Stimulated activated effector memory CD8-positive, alpha-beta T cell treated with anti-CD3 and anti-CD28 coated beads, Interleukin-12 subunit alpha, Interleukin-12 subunit beta, amount 100 ng/mL, for 72 hours (primary cell): ENCODE data around the gene ADAMTSL3.
"Not testable (repeated sequence)": the region's sequence is repeated elsewhere in the genome, so short reads cannot be mapped to it uniquely, and the experiment has no call there.

Experiments used
- ATAC-seq: fragments of 150-1000 bp; cut with Tn5 transposase; 2 replicates; pipeline ENCODE4 v1.10.0; 2021
- DNase-seq, 2 donors: peaks; one replicate each; pipeline ENCODE4 v3.0.0; 2021 to 2022; ENCODE audit warnings: low spot score in 2 of 2
- H3K27ac Mint-ChIP-seq: one replicate; pipeline ENCODE4 v1.8.0; 2022; ENCODE audit warnings: mild to moderate bottlenecking, mixed read lengths
- H3K36me3 Mint-ChIP-seq: one replicate; pipeline ENCODE4 v1.8.0; 2022; ENCODE audit warnings: mild to moderate bottlenecking, mixed read lengths
- H3K4me1 Mint-ChIP-seq: one replicate; pipeline ENCODE4 v1.8.0; 2022; ENCODE audit warnings: mixed read lengths
- H3K4me3 Mint-ChIP-seq: one replicate; pipeline ENCODE4 v1.8.0; 2022; ENCODE audit warnings: mild to moderate bottlenecking, mixed read lengths
- H3K9me3 Mint-ChIP-seq: one replicate; pipeline ENCODE4 v1.8.0; 2022; ENCODE audit warnings: mixed read lengths

The ADAMTSL3 gene

GRCh38 chr15:83746231-83746630 lies 92.3 kb downstream of the ADAMTSL3 start:
- no peak overlapping the region for H3K27ac Mint-ChIP-seq
- ATAC-seq (no peak), DNase-seq (no peak)
- no peaks in the 10 kb centered on the region for H3K36me3 Mint-ChIP-seq
- peaks cover 3% of the 10 kb centered on the region for H3K9me3 Mint-ChIP-seq
- no peaks in the 10 kb centered on the region for H3K4me1 Mint-ChIP-seq
- H3K4me3 Mint-ChIP-seq, result no peak overlapping the region

GRCh38 chr15:83747050-83747717 lies 93.3 kb downstream of the ADAMTSL3 start:
- ATAC-seq (no peak), DNase-seq (no peak)
- Mint-ChIP-seq H3K27ac (no peak overlapping the region), H3K36me3 (no peaks in the 10 kb centered on the region), H3K4me3 (no peak overlapping the region), H3K9me3 (peaks cover 3% of the 10 kb centered on the region), H3K4me1 (no peaks in the 10 kb centered on the region)

GRCh38 chr15:83747718-83748110 lies 93.8 kb downstream of the ADAMTSL3 start:
- H3K4me1 Mint-ChIP-seq, result no peaks in the 10 kb centered on the region
- no peak for ATAC-seq
- H3K4me3 Mint-ChIP-seq, result no peak overlapping the region
- peaks cover 3% of the 10 kb centered on the region for H3K9me3 Mint-ChIP-seq
- no peak overlapping the region for H3K27ac Mint-ChIP-seq
- no peaks in the 10 kb centered on the region for H3K36me3 Mint-ChIP-seq
- no peak for DNase-seq

GRCh38 chr15:83753872-83754493 lies 100.1 kb downstream of the ADAMTSL3 start:
- Mint-ChIP-seq H3K27ac (no peak overlapping the region), H3K4me3 (no peak overlapping the region), H3K4me1 (no peaks in the 10 kb centered on the region), H3K36me3 (no peaks in the 10 kb centered on the region), H3K9me3 (peaks cover 8% of the 10 kb centered on the region)
- DNase-seq (no peak), ATAC-seq (no peak)

- not testable (repeated sequence) for ATAC-seq, H3K27ac Mint-ChIP-seq, H3K4me1 Mint-ChIP-seq, H3K9me3 Mint-ChIP-seq, DNase-seq, H3K4me3 Mint-ChIP-seq, H3K36me3 Mint-ChIP-seq
Observed at GRCh38 chr15:83757291-83757690, 103.4 kb downstream of the ADAMTSL3 start.

GRCh38 chr15:83762367-83762766 lies 108.4 kb downstream of the ADAMTSL3 start:
- Mint-ChIP-seq H3K36me3 (no peaks in the 10 kb centered on the region), H3K27ac (no peak overlapping the region), H3K4me3 (no peak overlapping the region), H3K9me3 (peaks cover 6% of the 10 kb centered on the region), H3K4me1 (no peaks in the 10 kb centered on the region)
- ATAC-seq (no peak), DNase-seq (no peak)

- DNase-seq, result no peak
- H3K9me3 Mint-ChIP-seq, result peaks cover 4% of the 10 kb centered on the region
- ATAC-seq, result no peak
- no peaks in the 10 kb centered on the region for H3K36me3 Mint-ChIP-seq
- no peak overlapping the region for H3K27ac Mint-ChIP-seq
- H3K4me1 Mint-ChIP-seq, result no peaks in the 10 kb centered on the region
- no peak overlapping the region for H3K4me3 Mint-ChIP-seq
Observed at GRCh38 chr15:83764201-83764838, 110.4 kb downstream of the ADAMTSL3 start.

- no peak overlapping the region for H3K27ac Mint-ChIP-seq
- ATAC-seq (no peak), DNase-seq (no peak)
- H3K9me3 Mint-ChIP-seq, result peaks cover 4% of the 10 kb centered on the region
- H3K4me3 Mint-ChIP-seq, result no peak overlapping the region
- no peaks in the 10 kb centered on the region for H3K36me3 Mint-ChIP-seq
- H3K4me1 Mint-ChIP-seq, result no peaks in the 10 kb centered on the region
Observed at GRCh38 chr15:83766339-83766738, 112.4 kb downstream of the ADAMTSL3 start.

- Mint-ChIP-seq H3K36me3 (no peaks in the 10 kb centered on the region), H3K27ac (no peak overlapping the region), H3K4me3 (no peak overlapping the region), H3K9me3 (peaks cover 4% of the 10 kb centered on the region), H3K4me1 (no peaks in the 10 kb centered on the region)
- ATAC-seq (no peak), DNase-seq (no peak)
Observed at GRCh38 chr15:83767741-83768140, 113.8 kb downstream of the ADAMTSL3 start.

GRCh38 chr15:83769411-83769999 lies 115.6 kb downstream of the ADAMTSL3 start:
- ATAC-seq, result no peak
- H3K4me3 Mint-ChIP-seq, result no peak overlapping the region
- no peak overlapping the region for H3K27ac Mint-ChIP-seq

GRCh38 chr15:83775738-83776137 lies 121.8 kb downstream of the ADAMTSL3 start:
- H3K4me3 Mint-ChIP-seq, result no peak overlapping the region
- DNase-seq, result no peak
- no peaks in the 10 kb centered on the region for H3K4me1 Mint-ChIP-seq
- H3K9me3 Mint-ChIP-seq, result peaks cover 9% of the 10 kb centered on the region
- H3K27ac Mint-ChIP-seq, result no peak overlapping the region
- ATAC-seq, result no peak
- no peaks in the 10 kb centered on the region for H3K36me3 Mint-ChIP-seq

More at GRCh38 chr15:83769411-83769999, 115.6 kb downstream of the ADAMTSL3 start:
- Mint-ChIP-seq H3K9me3 (peaks cover 4% of the 10 kb centered on the region), H3K36me3 (no peaks in the 10 kb centered on the region), H3K4me1 (no peaks in the 10 kb centered on the region)
- DNase-seq, result no peak

GRCh38 chr15:83776986-83777385 lies 123.1 kb downstream of the ADAMTSL3 start:
- Mint-ChIP-seq H3K4me1 (no peaks in the 10 kb centered on the region), H3K4me3 (no peak overlapping the region), H3K9me3 (peaks cover 9% of the 10 kb centered on the region), H3K27ac (no peak overlapping the region), H3K36me3 (no peaks in the 10 kb centered on the region)
- no peak for DNase-seq
- no peak for ATAC-seq

- H3K4me1 Mint-ChIP-seq, result no peaks in the 10 kb centered on the region
- no peak for DNase-seq
- no peak overlapping the region for H3K4me3 Mint-ChIP-seq
- peaks cover 11% of the 10 kb centered on the region for H3K9me3 Mint-ChIP-seq
- ATAC-seq, result no peak
- H3K36me3 Mint-ChIP-seq, result no peaks in the 10 kb centered on the region
- H3K27ac Mint-ChIP-seq, result no peak overlapping the region
Observed at GRCh38 chr15:83783227-83783626, 129.3 kb downstream of the ADAMTSL3 start.

- ATAC-seq (no peak), DNase-seq (no peak)
- Mint-ChIP-seq H3K9me3 (peaks cover 8% of the 10 kb centered on the region), H3K4me3 (no peak overlapping the region), H3K4me1 (no peaks in the 10 kb centered on the region), H3K27ac (no peak overlapping the region), H3K36me3 (no peaks in the 10 kb centered on the region)
Observed at GRCh38 chr15:83784975-83785374, 131.1 kb downstream of the ADAMTSL3 start.

GRCh38 chr15:83786336-83786735 lies 132.4 kb downstream of the ADAMTSL3 start:
- no peak overlapping the region for H3K4me3 Mint-ChIP-seq
- H3K27ac Mint-ChIP-seq, result no peak overlapping the region
- H3K9me3 Mint-ChIP-seq, result peaks cover 8% of the 10 kb centered on the region
- no peak for ATAC-seq
- H3K4me1 Mint-ChIP-seq, result no peaks in the 10 kb centered on the region
- DNase-seq, result no peak
- no peaks in the 10 kb centered on the region for H3K36me3 Mint-ChIP-seq

- Mint-ChIP-seq H3K4me3 (no peak overlapping the region), H3K4me1 (no peaks in the 10 kb centered on the region), H3K36me3 (no peaks in the 10 kb centered on the region), H3K27ac (no peak overlapping the region), H3K9me3 (peaks cover 2% of the 10 kb centered on the region)
- DNase-seq (no peak), ATAC-seq (no peak)
Observed at GRCh38 chr15:83793069-83793468, 139.1 kb downstream of the ADAMTSL3 start.
